Kidney (tissue), 14 donors: ENCODE results near the gene KLK11. TPM values are rescaled to one million over a fixed set of nuclear protein-coding genes. Genes with fewer than 3 reads are reported as not detected.

Experiments used
- DNase-seq, 5 donors: peaks; one replicate each; pipeline ENCODE4 v3.0.0-alpha.2; 2013 to 2020
- FAIRE-seq: peaks from 2 replicates; lab custom pipeline; 2012; peaks lifted over from hg19 to GRCh38; lab: Jason Lieb, UNC
- H3K27ac ChIP-seq, 2 donors: one replicate each; pipeline ENCODE4 v1.7.0; 2013; ENCODE audit warnings: low read depth in 2 of 2, low read length in 2 of 2, inconsistent platforms in 1 of 2
- H3K27me3 ChIP-seq: one replicate; pipeline ENCODE4 v1.7.1; 2013; ENCODE audit warnings: low read length, inconsistent platforms; ENCODE audit not compliant: control insufficient read depth, insufficient read depth
- H3K36me3 ChIP-seq, 3 donors: one replicate each; pipeline versions ENCODE4 v1.7.0 to v1.7.1; 2013; ENCODE audit warnings: low read length in 3 of 3, control low read depth in 1 of 3, inconsistent platforms in 1 of 3; ENCODE audit not compliant: insufficient read depth in 3 of 3, control insufficient read depth in 2 of 3
- H3K4me1 ChIP-seq, 3 donors: one replicate each; pipeline versions ENCODE4 v1.7.0 to v1.7.1; 2013; ENCODE audit warnings: low read length in 3 of 3, inconsistent platforms in 1 of 3, low read depth in 1 of 3; ENCODE audit not compliant: control insufficient read depth in 2 of 3, insufficient read depth in 2 of 3
- H3K4me3 ChIP-seq, 3 donors: one replicate each; pipeline versions ENCODE4 v1.7.0 to v1.8.1; 2013; ENCODE audit warnings: low read length in 3 of 3, control low read depth in 1 of 3, inconsistent platforms in 1 of 3
- H3K9ac ChIP-seq, 3 donors: one replicate each; pipeline versions ENCODE4 v1.7.0 to v1.7.1; 2013; ENCODE audit warnings: low read length in 3 of 3, control low read depth in 1 of 3, inconsistent platforms in 1 of 3
- H3K9me3 ChIP-seq, 3 donors: one replicate each; pipeline versions ENCODE4 v1.7.0 to v1.7.1; 2013; ENCODE audit warnings: low read length in 3 of 3, control low read depth in 1 of 3, inconsistent platforms in 1 of 3; ENCODE audit not compliant: control insufficient read depth in 2 of 3, insufficient read depth in 1 of 3
- intact Hi-C: fragments of 100-400 bp; cut with DNase I; formaldehyde crosslinking; loops from one replicate; pipeline ENCODE4 v1.11.1; 2022
- polyA plus RNA-seq: library from polyadenylated mRNA; stranded (reverse); fragments of 350-450 nt; fragmentation: Illumina TruSeq; extraction: RNeasy Lipid Tissue Mini Kit (QIAGEN cat#74804); gene quantifications from one replicate; pipeline ENCODE4 v1.2.3, GENCODE V29; 2014; ENCODE audit warnings: low read depth, low replicate concordance; ENCODE audit not compliant: insufficient read depth
- total RNA-seq: library from RNA; stranded (reverse); fragmentation: NEBNext Ultra II Directional; extraction: Animal tissue kit (Norgen Biotek cat#: 25700); gene quantifications from one replicate; pipeline ENCODE4 v1.2.1, GENCODE V29; 2021
- TF ChIP-seq, protein P1 (sequence below): IDR thresholded peaks from 3 replicates; pipeline ENCODE4 v1.5.1; 2012; ENCODE audit warnings: mild to moderate bottlenecking, moderate library complexity, borderline replicate concordance; ENCODE audit not compliant: insufficient read depth; ENCODE audit errors: extremely low read depth
- donor health status: control.
- donor health status: control.
- donor health status: control.
- donor health status: control.
- donor health status: control.
- donor health status: DM: yes; HTN: yes; CAD: no.
- donor health status: Normal renal cell carcinoma (clear cell type).

KLK11 gene
- total and polyA plus RNA-seq, 2 donors from 2014 or later = 0.47 TPM; not detected in 1

GRCh38 chr19:51005248-51005647, 21.2 kb downstream of the KLK11 start:
- Histone ChIP-seq H3K27ac (no peak overlapping the region), H3K4me1 (no peaks in the 10 kb centered on the region), H3K36me3 (no peaks in the 10 kb centered on the region), H3K27me3 (no peaks in the 10 kb centered on the region), H3K9me3 (no peaks in the 10 kb centered on the region), H3K9ac (no peak overlapping the region), H3K4me3 (no peak overlapping the region)
- intact Hi-C loops = no loop called here
- FAIRE-seq (no peak), DNase-seq (no peak)
- TF ChIP-seq, protein P1, sequence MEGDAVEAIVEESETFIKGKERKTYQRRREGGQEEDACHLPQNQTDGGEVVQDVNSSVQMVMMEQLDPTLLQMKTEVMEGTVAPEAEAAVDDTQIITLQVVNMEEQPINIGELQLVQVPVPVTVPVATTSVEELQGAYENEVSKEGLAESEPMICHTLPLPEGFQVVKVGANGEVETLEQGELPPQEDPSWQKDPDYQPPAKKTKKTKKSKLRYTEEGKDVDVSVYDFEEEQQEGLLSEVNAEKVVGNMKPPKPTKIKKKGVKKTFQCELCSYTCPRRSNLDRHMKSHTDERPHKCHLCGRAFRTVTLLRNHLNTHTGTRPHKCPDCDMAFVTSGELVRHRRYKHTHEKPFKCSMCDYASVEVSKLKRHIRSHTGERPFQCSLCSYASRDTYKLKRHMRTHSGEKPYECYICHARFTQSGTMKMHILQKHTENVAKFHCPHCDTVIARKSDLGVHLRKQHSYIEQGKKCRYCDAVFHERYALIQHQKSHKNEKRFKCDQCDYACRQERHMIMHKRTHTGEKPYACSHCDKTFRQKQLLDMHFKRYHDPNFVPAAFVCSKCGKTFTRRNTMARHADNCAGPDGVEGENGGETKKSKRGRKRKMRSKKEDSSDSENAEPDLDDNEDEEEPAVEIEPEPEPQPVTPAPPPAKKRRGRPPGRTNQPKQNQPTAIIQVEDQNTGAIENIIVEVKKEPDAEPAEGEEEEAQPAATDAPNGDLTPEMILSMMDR = no peak

- intact Hi-C loops = no loop called here
- no peaks in the 10 kb centered on the region for H3K4me1 ChIP-seq
- H3K36me3 ChIP-seq = no peaks in the 10 kb centered on the region
- no peak overlapping the region for H3K4me3 ChIP-seq
- FAIRE-seq (no peak), DNase-seq (no peak)
- H3K27me3 ChIP-seq = no peaks in the 10 kb centered on the region
- TF ChIP-seq, protein P1 = no peak
- H3K9ac ChIP-seq = no peak overlapping the region
- H3K9me3 ChIP-seq = no peaks in the 10 kb centered on the region
- H3K27ac ChIP-seq = no peak overlapping the region
Measured at GRCh38 chr19:51003316-51003715, 23.1 kb downstream of the KLK11 start.

GRCh38 chr19:51002542-51003311, 23.7 kb downstream of the KLK11 start:
- Histone ChIP-seq H3K36me3 (no peaks in the 10 kb centered on the region), H3K9ac (no peak overlapping the region), H3K4me3 (no peak overlapping the region), H3K4me1 (no peaks in the 10 kb centered on the region), H3K9me3 (no peaks in the 10 kb centered on the region), H3K27ac (no peak overlapping the region), H3K27me3 (no peaks in the 10 kb centered on the region)
- FAIRE-seq (no peak), DNase-seq (peak in 4 of 5 donors; percentile 80 to 90 (median 85))
- intact Hi-C loops = no loop called here
- TF ChIP-seq, protein P1 = no peak
